Measurements from ENCODE around the gene PLIN5.

The PLIN5 gene

GRCh38 chr19:4513248-4513647 lies 21.8 kb downstream of the PLIN5 start:
- TF ChIP-seq, protein P1, sequence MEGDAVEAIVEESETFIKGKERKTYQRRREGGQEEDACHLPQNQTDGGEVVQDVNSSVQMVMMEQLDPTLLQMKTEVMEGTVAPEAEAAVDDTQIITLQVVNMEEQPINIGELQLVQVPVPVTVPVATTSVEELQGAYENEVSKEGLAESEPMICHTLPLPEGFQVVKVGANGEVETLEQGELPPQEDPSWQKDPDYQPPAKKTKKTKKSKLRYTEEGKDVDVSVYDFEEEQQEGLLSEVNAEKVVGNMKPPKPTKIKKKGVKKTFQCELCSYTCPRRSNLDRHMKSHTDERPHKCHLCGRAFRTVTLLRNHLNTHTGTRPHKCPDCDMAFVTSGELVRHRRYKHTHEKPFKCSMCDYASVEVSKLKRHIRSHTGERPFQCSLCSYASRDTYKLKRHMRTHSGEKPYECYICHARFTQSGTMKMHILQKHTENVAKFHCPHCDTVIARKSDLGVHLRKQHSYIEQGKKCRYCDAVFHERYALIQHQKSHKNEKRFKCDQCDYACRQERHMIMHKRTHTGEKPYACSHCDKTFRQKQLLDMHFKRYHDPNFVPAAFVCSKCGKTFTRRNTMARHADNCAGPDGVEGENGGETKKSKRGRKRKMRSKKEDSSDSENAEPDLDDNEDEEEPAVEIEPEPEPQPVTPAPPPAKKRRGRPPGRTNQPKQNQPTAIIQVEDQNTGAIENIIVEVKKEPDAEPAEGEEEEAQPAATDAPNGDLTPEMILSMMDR (IDR thresholded peaks at IDR 0.05; ENCODE audit: low read depth, low read length, missing control alignments), result no peak
- no peak overlapping the region for H3K4me3 ChIP-seq (ENCODE audit: low read depth, low read length)
- DNase-seq (ENCODE audit: low read depth), result no peak

GRCh38 chr19:4512070-4512469 lies 23.0 kb downstream of the PLIN5 start:
- TF ChIP-seq, protein P1 (IDR thresholded peaks at IDR 0.05; ENCODE audit: low read depth, low read length, missing control alignments), result no peak
- no peak for DNase-seq (ENCODE audit: low read depth)
- no peak overlapping the region for H3K4me3 ChIP-seq (ENCODE audit: low read depth, low read length)

DNA sequence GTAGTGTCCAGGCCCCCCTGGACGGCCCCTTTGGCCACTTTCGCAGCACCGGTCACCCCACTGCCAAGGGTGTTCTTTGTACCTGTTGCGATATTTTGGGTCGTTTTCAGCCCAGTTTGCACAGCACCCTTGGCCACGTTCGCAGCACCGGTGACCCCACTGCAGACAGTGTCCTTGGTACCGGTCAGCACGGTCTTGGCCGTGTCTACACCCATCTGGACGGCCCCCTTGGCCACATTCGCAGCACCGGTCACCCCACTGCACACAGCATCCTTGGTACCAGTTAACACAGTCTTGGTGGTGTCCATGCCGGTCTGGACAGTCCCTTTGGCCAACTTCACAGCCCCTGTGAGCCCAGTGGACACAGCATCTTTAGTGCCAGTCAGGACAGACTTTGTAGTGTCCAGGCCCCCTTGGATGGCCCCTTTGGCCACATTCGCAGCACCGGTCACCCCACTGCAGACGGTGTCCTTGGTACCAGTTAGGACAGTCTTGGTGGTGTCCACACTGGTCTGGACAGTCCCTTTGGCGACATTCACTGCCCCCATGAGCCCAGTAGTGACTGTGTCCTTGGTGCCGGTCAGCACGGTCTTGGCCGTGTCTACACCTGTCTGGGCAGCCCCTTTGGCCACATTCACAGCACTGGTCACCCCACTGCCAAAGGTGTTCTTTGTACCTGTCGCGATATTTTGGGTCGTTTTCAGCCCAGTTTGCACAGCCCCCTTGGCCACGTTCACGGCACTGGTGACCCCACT lies 23.5 kb downstream of the PLIN5 start:
- H3K4me3 ChIP-seq (ENCODE audit: low read depth, low read length), result no peak overlapping the region
- TF ChIP-seq, protein P1 (IDR thresholded peaks at IDR 0.05; ENCODE audit: low read depth, low read length, missing control alignments), result no peak
- DNase-seq (ENCODE audit: low read depth), result no peak

DNA sequence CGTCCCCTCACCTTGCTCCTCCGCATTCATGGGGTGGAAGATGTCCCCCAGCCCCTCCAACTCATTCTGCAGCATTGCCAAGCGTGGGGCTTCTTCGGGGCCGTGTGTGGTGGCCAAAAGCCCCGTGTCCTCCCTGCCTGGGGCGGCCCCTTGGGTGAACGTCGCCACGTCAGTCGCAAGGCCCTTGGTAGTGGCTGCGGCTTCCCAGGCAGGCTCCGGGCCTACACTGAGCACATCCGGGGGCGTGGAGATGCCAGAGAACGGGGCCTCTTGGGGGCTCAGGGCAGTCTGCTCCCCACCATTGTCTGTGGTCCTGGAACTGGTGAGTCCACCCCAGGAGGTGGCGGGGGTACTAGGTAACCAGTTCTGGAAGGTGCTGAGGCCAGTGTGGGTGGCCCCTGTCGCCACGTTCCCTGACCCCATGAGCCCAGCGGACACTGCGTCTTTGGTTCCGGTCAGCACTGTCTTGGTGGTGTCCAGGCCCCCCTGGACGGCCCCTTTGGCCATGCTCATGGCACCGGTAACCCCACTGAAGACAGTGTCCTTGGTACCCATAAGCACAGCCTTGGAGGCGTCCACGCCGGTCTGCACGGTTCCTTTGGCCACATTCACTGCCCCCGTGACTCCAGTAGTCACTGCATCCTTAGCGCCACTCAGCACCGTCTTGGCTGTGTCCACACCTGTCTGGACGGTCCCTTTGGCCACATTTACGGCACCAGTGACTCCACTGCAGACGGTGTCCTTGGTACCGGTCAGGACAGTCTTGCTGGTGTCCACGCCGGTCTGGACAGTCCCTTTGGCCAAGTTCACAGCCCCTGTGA lies 24.4 kb downstream of the PLIN5 start:
- TF ChIP-seq, protein P1 (IDR thresholded peaks at IDR 0.05; ENCODE audit: low read depth, low read length, missing control alignments), result no peak
- DNase-seq (ENCODE audit: low read depth), result no peak

DNA sequence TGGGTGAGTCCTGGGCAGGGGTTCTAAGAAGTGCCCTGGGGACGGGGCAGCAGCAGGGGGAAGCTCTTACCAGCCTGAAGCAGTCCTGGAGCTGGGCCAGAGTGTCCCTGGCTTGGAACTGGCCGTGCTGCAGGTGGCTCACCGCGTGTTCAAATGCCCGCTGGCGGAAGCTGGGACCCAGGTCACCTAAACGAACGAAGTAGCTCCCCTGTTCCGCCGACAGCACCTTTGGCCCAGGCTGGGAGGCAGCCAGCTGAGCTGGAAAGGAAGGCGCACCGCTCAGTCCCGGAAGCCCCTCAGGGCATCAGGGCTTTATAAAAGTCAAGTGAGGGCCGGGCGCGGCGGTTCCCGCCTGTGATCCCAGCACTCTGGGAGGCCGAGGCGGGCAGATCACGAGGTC lies 26.3 kb downstream of the PLIN5 start:
- H3K4me3 ChIP-seq (ENCODE audit: low read depth, low read length), result no peak overlapping the region
- no peak for DNase-seq (ENCODE audit: low read depth)
- TF ChIP-seq, protein P1 (IDR thresholded peaks at IDR 0.05; ENCODE audit: low read depth, low read length, missing control alignments), result no peak

More for the DNA sequence above, 24.4 kb downstream of the PLIN5 start:
- H3K4me3 ChIP-seq (ENCODE audit: low read depth, low read length), result no peak overlapping the region

DNA sequence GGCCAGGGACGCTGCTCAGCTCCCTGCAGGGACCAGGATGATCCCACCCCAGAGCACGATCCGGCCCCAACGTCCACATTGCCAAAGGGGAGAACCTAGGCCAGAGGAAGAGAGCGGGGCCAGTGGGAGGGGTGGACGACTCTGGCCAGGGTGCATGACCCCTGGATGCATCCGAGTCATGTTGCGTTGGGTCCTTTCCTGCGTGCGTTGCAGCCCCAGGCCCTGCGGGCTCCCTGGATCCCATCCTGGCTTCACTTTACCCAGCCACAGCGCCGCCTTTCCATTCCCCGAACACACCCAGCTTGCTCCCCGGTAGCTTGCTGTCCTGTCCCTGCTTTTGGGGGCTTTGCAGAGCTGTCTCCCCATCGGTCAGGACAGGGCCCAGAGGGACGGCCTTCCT lies 27.2 kb downstream of the PLIN5 start:
- no peak for DNase-seq (ENCODE audit: low read depth)
- TF ChIP-seq, protein P1 (IDR thresholded peaks at IDR 0.05; ENCODE audit: low read depth, low read length, missing control alignments), result no peak
- no peak overlapping the region for H3K4me3 ChIP-seq (ENCODE audit: low read depth, low read length)

Data from GM12864 (cell line).